ENCODE results near the gene L1TD1.

Gene L1TD1

GRCh38 chr1:62187548-62187947 is 7.1 kb upstream of the L1TD1 start:
- no peaks in the 10 kb centered on the region for H3K36me3 ChIP-seq (ENCODE audit: insufficient read depth, low read length)
- H3F3A ChIP-seq (ENCODE audit: insufficient read depth, low read length) = no peaks in the 10 kb centered on the region
- no peak overlapping the region for H3K4me3 ChIP-seq (ENCODE audit: low read depth, low read length, poor library complexity, severe bottlenecking)
- no peak overlapping the region for H3K27ac ChIP-seq (ENCODE audit: low read depth, low read length, poor library complexity, severe bottlenecking)
- no peaks in the 10 kb centered on the region for H4K20me1 ChIP-seq (ENCODE audit: insufficient read depth, low read length)
- H3K79me2 ChIP-seq (ENCODE audit: insufficient read depth, low read length) = no peaks in the 10 kb centered on the region
- no peak overlapping the region for H3K9ac ChIP-seq (ENCODE audit: low read length)
- H3K4me1 ChIP-seq (ENCODE audit: insufficient read depth, low read length, severe bottlenecking) = no peaks in the 10 kb centered on the region
- no peaks in the 10 kb centered on the region for H3K9me3 ChIP-seq (ENCODE audit: low read length)
- no peak overlapping the region for H2AFZ ChIP-seq (ENCODE audit: low read length)
- H3K4me2 ChIP-seq (ENCODE audit: low read length) = no peak overlapping the region
- TF ChIP-seq, protein P1, sequence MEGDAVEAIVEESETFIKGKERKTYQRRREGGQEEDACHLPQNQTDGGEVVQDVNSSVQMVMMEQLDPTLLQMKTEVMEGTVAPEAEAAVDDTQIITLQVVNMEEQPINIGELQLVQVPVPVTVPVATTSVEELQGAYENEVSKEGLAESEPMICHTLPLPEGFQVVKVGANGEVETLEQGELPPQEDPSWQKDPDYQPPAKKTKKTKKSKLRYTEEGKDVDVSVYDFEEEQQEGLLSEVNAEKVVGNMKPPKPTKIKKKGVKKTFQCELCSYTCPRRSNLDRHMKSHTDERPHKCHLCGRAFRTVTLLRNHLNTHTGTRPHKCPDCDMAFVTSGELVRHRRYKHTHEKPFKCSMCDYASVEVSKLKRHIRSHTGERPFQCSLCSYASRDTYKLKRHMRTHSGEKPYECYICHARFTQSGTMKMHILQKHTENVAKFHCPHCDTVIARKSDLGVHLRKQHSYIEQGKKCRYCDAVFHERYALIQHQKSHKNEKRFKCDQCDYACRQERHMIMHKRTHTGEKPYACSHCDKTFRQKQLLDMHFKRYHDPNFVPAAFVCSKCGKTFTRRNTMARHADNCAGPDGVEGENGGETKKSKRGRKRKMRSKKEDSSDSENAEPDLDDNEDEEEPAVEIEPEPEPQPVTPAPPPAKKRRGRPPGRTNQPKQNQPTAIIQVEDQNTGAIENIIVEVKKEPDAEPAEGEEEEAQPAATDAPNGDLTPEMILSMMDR (IDR thresholded peaks at IDR 0.05; ENCODE audit: low read length) = no peak
- no peak for TF ChIP-seq EZH2 (IDR thresholded peaks at IDR 0.05; ENCODE audit: borderline replicate concordance, low read length)
- H3K9me2 ChIP-seq (ENCODE audit: low read depth, low read length) = no peaks in the 10 kb centered on the region
- no peaks in the 10 kb centered on the region for H3K27me3 ChIP-seq (ENCODE audit: insufficient read depth, low read length)

DNA sequence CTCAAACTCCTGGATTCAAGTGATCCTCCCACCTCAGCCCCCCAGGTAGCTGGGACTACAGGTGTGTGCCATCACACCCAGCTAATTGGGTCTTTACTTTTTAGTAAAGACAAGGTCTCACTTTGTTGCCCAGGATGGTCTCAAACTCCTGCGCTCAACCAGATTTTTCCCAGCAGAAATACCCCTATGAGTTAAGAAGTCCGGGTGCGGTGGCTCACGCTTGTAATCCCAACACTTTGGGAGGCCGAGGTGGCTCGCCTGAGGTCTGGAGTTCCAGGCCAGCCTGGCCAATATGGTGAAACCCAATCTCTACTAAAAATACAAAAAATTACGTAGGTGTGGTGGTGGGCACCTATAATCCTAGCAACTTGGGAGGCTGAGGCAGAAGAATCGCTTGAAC is 6.5 kb upstream of the L1TD1 start:
- Histone ChIP-seq H3K4me2 (ENCODE audit: low read length) (no peak overlapping the region), H3F3A (ENCODE audit: insufficient read depth, low read length) (no peaks in the 10 kb centered on the region), H3K4me3 (ENCODE audit: low read depth, low read length, poor library complexity, severe bottlenecking) (no peak overlapping the region), H2AFZ (ENCODE audit: low read length) (no peak overlapping the region), H4K20me1 (ENCODE audit: insufficient read depth, low read length) (no peaks in the 10 kb centered on the region), H3K27me3 (ENCODE audit: insufficient read depth, low read length) (no peaks in the 10 kb centered on the region), H3K9me2 (ENCODE audit: low read depth, low read length) (no peaks in the 10 kb centered on the region), H3K36me3 (ENCODE audit: insufficient read depth, low read length) (no peaks in the 10 kb centered on the region), H3K79me2 (ENCODE audit: insufficient read depth, low read length) (no peaks in the 10 kb centered on the region), H3K27ac (ENCODE audit: low read depth, low read length, poor library complexity, severe bottlenecking) (no peak overlapping the region), H3K4me1 (ENCODE audit: insufficient read depth, low read length, severe bottlenecking) (no peaks in the 10 kb centered on the region), H3K9me3 (ENCODE audit: low read length) (no peaks in the 10 kb centered on the region), H3K9ac (ENCODE audit: low read length) (no peak overlapping the region)
- no peak for TF ChIP-seq EZH2 (IDR thresholded peaks at IDR 0.05; ENCODE audit: borderline replicate concordance, low read length)
- TF ChIP-seq, protein P1 (IDR thresholded peaks at IDR 0.05; ENCODE audit: low read length) = no peak

GRCh38 chr1:62196086-62196690 is 1.5 kb downstream of the L1TD1 start:
- no peak overlapping the region for H3K27ac ChIP-seq (ENCODE audit: low read depth, low read length, poor library complexity, severe bottlenecking)
- no peak overlapping the region for H3K9ac ChIP-seq (ENCODE audit: low read length)
- H3K79me2 ChIP-seq (ENCODE audit: insufficient read depth, low read length) = no peaks in the 10 kb centered on the region
- no peak for TF ChIP-seq EZH2 (IDR thresholded peaks at IDR 0.05; ENCODE audit: borderline replicate concordance, low read length)
- TF ChIP-seq, protein P1 (IDR thresholded peaks at IDR 0.05; ENCODE audit: low read length) = no peak
- H3K27me3 ChIP-seq (ENCODE audit: insufficient read depth, low read length) = no peaks in the 10 kb centered on the region
- H3K4me1 ChIP-seq (ENCODE audit: insufficient read depth, low read length, severe bottlenecking) = no peaks in the 10 kb centered on the region
- H3K4me2 ChIP-seq (ENCODE audit: low read length) = no peak overlapping the region
- H3K9me2 ChIP-seq (ENCODE audit: low read depth, low read length) = no peaks in the 10 kb centered on the region
- no peaks in the 10 kb centered on the region for H3K36me3 ChIP-seq (ENCODE audit: insufficient read depth, low read length)
- no peaks in the 10 kb centered on the region for H4K20me1 ChIP-seq (ENCODE audit: insufficient read depth, low read length)
- H3F3A ChIP-seq (ENCODE audit: insufficient read depth, low read length) = no peaks in the 10 kb centered on the region
- H2AFZ ChIP-seq (ENCODE audit: low read length) = no peak overlapping the region
- no peaks in the 10 kb centered on the region for H3K9me3 ChIP-seq (ENCODE audit: low read length)
- H3K4me3 ChIP-seq (ENCODE audit: low read depth, low read length, poor library complexity, severe bottlenecking) = no peak overlapping the region

All from OCI-LY1 (cell line).